Dedifferentiated amniotic fluid mesenchymal stem cell (primary cell): Measurements from ENCODE around the gene RTN1.

Experiments used
- DNase-seq: peaks from one replicate; pipeline ENCODE4 v3.0.0-alpha.2; 2016; ENCODE audit errors: extremely low spot score

Gene RTN1

GRCh38 chr14:59850458-59850857, 20.1 kb downstream of the RTN1 start:
- no peak for DNase-seq

GRCh38 chr14:59849411-59850130, 21.0 kb downstream of the RTN1 start:
- DNase-seq, result no peak

GRCh38 chr14:59848671-59849070, 21.9 kb downstream of the RTN1 start:
- DNase-seq, result no peak

- no peak for DNase-seq
These were observed 22.9 kb downstream of the RTN1 start for GRCh38 chr14:59847711-59848110.

GRCh38 chr14:59846595-59846994, 24.0 kb downstream of the RTN1 start:
- DNase-seq, result no peak

GRCh38 chr14:59845245-59845644, 25.3 kb downstream of the RTN1 start:
- DNase-seq, result no peak

GRCh38 chr14:59844186-59844812, 26.3 kb downstream of the RTN1 start:
- no peak for DNase-seq

- no peak for DNase-seq
These were observed 34.5 kb downstream of the RTN1 start for GRCh38 chr14:59836116-59836515.

- no peak for DNase-seq
These were observed 37.8 kb downstream of the RTN1 start for GRCh38 chr14:59832653-59833294.

- no peak for DNase-seq
These were observed 39.4 kb downstream of the RTN1 start for GRCh38 chr14:59831121-59831730.

GRCh38 chr14:59830338-59830734, 40.2 kb downstream of the RTN1 start:
- no peak for DNase-seq

- no peak for DNase-seq
These were observed 40.9 kb downstream of the RTN1 start for GRCh38 chr14:59829469-59830337.

GRCh38 chr14:59828276-59828675, 42.3 kb downstream of the RTN1 start:
- DNase-seq, result no peak

- DNase-seq, result no peak
These were observed 43.2 kb downstream of the RTN1 start for GRCh38 chr14:59827401-59827800.

GRCh38 chr14:59826150-59826549, 44.4 kb downstream of the RTN1 start:
- no peak for DNase-seq

- no peak for DNase-seq
These were observed 47.4 kb downstream of the RTN1 start for GRCh38 chr14:59823179-59823578.

- DNase-seq, result no peak
These were observed 51.0 kb downstream of the RTN1 start for GRCh38 chr14:59819446-59820088.

GRCh38 chr14:59816941-59817340, 53.6 kb downstream of the RTN1 start:
- DNase-seq, result no peak

- no peak for DNase-seq
These were observed 55.6 kb downstream of the RTN1 start for GRCh38 chr14:59814988-59815387.

- no peak for DNase-seq
These were observed 58.8 kb downstream of the RTN1 start for GRCh38 chr14:59811815-59812214.

- DNase-seq, result no peak
These were observed 59.5 kb downstream of the RTN1 start for GRCh38 chr14:59811073-59811472.
